GM10847 (cell line): ENCODE measurements around the gene CDH24.

Experiments
- POLR2A ChIP-seq: IDR thresholded peaks from 2 replicates; pipeline ENCODE4 v1.6.1; 2011; ENCODE audit not compliant: insufficient read length; ENCODE audit errors: extremely low read depth

CDH24 gene

GRCh38 chr14:23094666-23095195 is 37.4 kb upstream of the CDH24 start, which contains the start of gene ACIN1:
Gene ACIN1 (minus strand): TSS chr14:23095136. CDS start chr14:23095112, 24 bp downstream.
- peak; percentile 72 for TF ChIP-seq POLR2A

- no peak for TF ChIP-seq POLR2A
Observed at GRCh38 chr14:23093991-23094665, 36.8 kb upstream of the CDH24 start.

DNA sequence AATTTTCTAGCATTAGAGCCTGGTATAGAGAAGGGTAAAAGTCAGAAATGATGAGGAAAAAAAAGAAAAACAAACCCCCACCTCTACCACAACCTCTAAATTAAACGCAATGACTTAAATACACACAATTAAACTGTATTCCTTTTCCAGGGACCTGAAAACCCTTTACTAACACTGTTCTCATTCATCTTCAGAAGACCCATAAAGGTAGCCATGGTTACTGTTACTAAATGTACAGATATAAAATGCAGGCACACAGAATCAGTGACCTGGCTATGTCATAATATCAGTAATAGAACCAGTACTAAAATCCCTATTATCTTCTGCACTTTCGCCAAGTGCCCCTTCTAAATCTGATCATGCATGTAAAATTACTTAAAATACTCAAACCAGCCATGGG is 36.2 kb upstream of the CDH24 start:
- TF ChIP-seq POLR2A, result no peak

DNA sequence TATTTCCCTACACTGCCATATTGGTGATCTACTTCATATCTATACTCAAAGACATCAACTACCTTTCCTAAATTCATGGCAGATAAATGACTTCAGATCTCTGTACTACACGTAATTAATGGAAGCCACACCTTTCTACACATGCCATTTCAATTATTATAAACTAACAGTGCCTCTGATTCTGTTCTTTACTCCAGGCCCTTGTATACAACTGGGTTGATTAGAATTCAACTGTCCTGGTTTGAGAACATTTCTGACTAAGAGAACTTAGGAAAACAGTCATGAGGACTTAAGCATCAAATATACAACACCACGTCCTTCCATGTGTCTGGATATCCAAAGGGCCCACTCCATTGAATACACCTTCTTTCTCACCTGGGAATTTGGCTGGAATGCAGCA is 35.8 kb upstream of the CDH24 start:
- TF ChIP-seq POLR2A, result no peak

DNA sequence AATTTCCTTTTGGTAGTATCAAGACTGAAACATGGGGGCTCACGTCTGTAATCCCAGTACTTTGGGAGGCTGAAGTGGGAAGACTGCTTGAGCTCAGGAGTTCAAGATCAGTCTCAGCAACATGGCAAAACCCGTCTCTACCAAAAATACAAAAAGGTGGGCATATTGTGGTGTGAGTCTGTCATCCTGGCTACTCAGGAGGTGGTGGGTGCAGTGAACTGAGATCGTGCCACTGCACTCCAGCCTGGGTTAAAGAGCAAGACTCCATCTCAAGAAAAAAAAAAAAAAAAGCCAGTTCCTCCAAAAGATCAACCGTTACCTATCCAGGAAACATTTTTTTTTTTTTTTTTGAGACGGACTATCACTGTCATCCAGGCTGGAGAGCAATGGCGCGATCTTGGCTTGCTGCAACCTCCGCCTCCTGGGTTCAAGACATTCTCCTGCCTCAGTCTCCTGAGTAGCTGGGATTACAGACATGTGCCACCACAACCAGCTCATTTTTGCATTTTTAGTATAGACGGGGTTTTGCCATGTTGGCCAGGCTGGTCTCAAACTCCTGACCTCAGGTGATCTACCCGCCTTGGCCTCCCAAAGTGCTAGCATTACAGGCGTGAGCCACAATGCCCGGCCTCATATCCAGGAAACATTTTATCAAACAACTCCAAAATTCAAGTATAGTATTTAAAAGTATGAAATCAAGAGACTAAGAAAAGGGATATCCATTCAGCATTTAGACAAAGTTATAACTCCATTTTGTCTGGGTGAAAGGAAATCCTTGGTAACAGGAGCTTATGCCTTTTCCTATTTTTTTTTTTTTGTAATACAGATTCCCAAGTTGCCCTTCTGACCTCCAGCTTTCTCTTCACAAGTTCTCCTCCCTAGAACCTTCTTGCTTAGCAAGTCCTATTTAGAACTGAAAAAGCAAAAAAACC is 34.2 kb upstream of the CDH24 start:
- TF ChIP-seq POLR2A, result no peak

DNA sequence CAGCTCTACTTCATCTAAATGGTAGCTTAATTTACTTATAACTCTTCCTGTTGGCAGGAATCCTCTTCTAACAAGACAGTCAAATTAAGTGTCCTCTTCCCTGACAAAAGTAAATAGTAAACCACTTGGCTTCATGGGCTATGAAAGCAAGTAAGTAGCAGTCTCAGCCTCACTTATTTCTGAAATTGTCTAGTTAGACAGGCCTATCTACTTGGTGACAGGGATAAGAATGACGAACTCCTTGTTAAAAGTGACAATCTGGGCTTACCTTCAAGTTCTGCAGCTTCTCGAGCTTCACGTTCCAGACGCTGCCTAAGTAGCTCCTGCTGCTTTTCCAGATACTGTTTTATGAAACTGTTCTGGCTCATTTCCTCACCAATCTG is 32.9 kb upstream of the CDH24 start:
- TF ChIP-seq POLR2A, result no peak

- TF ChIP-seq POLR2A, result no peak
Observed at GRCh38 chr14:23089498-23090253, 32.4 kb upstream of the CDH24 start.

GRCh38 chr14:23086565-23086964 is 29.2 kb upstream of the CDH24 start:
- no peak for TF ChIP-seq POLR2A

GRCh38 chr14:23085458-23085857 is 28.1 kb upstream of the CDH24 start:
- TF ChIP-seq POLR2A, result no peak

DNA sequence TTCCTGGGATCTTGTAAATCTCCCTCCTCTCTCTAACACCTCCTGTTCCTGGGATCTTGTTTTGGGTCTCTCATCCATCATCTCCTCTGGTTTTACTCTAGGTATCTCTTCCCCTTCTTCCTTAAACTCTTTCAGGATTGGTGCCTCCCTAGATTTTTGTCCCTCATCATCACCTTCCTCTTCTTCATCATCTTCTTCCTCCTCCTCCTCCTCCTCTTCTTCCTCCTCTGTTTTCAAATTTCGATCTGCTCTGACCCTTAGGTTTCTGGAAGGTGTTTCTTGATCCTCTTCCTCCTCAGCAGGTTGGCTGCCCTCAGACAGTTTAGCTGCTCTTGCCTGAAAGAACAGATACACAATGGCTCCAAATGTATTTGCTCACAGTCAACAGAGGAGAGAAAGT is 23.2 kb upstream of the CDH24 start:
- TF ChIP-seq POLR2A, result no peak

GRCh38 chr14:23079716-23080115 is 22.4 kb upstream of the CDH24 start:
- no peak for TF ChIP-seq POLR2A

- TF ChIP-seq POLR2A, result no peak
Observed at GRCh38 chr14:23078692-23079116, 21.4 kb upstream of the CDH24 start.

GRCh38 chr14:23077962-23078361 is 20.6 kb upstream of the CDH24 start:
- TF ChIP-seq POLR2A, result no peak

GRCh38 chr14:23076785-23077408 is 19.6 kb upstream of the CDH24 start:
- TF ChIP-seq POLR2A, result no peak

- TF ChIP-seq POLR2A, result no peak
Observed at GRCh38 chr14:23074906-23075305, 17.6 kb upstream of the CDH24 start.
